Endothelial cell of umbilical vein (primary cell): Measurements from ENCODE around the gene ABCC1.

ENCODE experiments used
- CTCF ChIP-seq, 2 donors: IDR thresholded peaks; 1 replicate in 1 of 2; 2 replicates in 1 of 2; pipeline ENCODE4 v1.5.1; 2011; ENCODE audit warnings: low read length in 2 of 2, mild to moderate bottlenecking in 2 of 2, moderate library complexity in 2 of 2, control low read depth in 1 of 2, inconsistent platforms in 1 of 2, low read depth in 1 of 2; ENCODE audit not compliant: insufficient read depth in 1 of 2; ENCODE audit errors: extremely low read depth in 1 of 2
- EZH2 ChIP-seq: IDR thresholded peaks from 2 replicates; pipeline ENCODE4 v1.6.1; 2012; ENCODE audit warnings: borderline replicate concordance, low read depth, mild to moderate bottlenecking, moderate library complexity, low read length, inconsistent platforms; ENCODE audit not compliant: severe bottlenecking
- JUN ChIP-seq: IDR thresholded peaks from 2 replicates; pipeline ENCODE4 v1.6.1; 2011; ENCODE audit warnings: borderline replicate concordance, low read depth; ENCODE audit not compliant: insufficient read length, insufficient read depth
- MYC ChIP-seq: IDR thresholded peaks from one replicate; pipeline ENCODE4 v1.6.1; 2011; ENCODE audit warnings: mild to moderate bottlenecking, low read depth, low read length
- POLR2A ChIP-seq: IDR thresholded peaks from 2 replicates; pipeline ENCODE4 v1.6.1; 2012; ENCODE audit warnings: low read depth, mild to moderate bottlenecking, control low read depth, low read length
- POLR2AphosphoS5 ChIP-seq: IDR thresholded peaks from 2 replicates; pipeline ENCODE4 v1.6.1; 2012; ENCODE audit warnings: low read depth, mild to moderate bottlenecking, control low read depth, low read length, moderate library complexity; ENCODE audit not compliant: insufficient read depth

GRCh38 chr16:16057102-16057501, 107.7 kb downstream of the ABCC1 start:
- TF ChIP-seq POLR2A (no peak), CTCF (IDR thresholded peaks at IDR 0.05; ENCODE audit: extremely low read depth in 1 of 2, insufficient read depth in 1 of 2, low read depth in 1 of 2, low read length in 2 of 2) (no peak), EZH2 (no peak), MYC (no peak), JUN (no peak), POLR2AphosphoS5 (no peak)
